ENCODE measurements around the gene HLA-G.

The HLA-G gene

DNA sequence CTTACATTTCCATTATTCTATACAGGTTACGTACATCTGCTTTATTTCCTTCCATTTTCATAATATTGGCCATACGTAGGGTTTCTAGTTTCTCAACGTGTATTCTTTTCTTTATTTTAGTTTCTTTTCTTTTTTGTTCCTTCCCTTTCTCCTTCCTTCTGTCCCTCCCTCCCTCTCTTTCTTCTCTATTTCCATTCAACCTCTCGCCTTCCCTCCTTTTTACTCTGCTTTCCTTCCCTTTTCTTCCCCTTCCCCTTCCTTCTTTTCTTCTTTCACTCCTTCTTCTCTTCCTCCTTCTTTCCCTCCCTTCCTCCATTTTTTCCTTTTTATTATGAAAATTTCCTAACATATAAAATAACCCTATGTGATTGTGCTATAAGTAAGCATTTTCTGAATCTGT is 8.7 kb upstream of the HLA-G start:
- no peak for DNase-seq (ENCODE audit: low read depth)

DNA sequence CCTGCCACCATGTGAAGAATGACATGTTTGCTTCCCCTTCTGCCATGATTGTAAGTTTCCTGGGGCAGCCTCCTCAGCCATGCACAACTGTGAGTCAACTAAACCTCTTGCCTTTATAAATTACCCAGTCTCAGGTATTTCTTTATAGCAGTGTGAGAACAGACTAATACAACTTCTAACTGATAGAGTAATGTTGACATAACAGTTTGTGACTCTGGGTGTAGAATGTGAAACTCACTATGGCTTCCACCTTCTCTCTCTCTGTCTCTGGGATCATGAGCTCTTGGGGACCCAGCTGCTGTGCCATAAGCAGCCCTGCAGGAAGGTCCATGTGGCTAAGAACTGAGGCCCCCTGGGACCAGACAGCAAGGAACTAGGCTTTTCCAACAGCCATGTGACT is 3.5 kb upstream of the HLA-G start:
- no peak for DNase-seq (ENCODE audit: low read depth)

GRCh38 chr6:29825848-29826247 is 1.8 kb upstream of the HLA-G start:
- DNase-seq (ENCODE audit: low read depth), result no peak

GRCh38 chr6:29826271-29826670 is 1.4 kb upstream of the HLA-G start:
- no peak for DNase-seq (ENCODE audit: low read depth)

- DNase-seq (ENCODE audit: low read depth), result no peak
These were observed 809 bp downstream of the HLA-G start for GRCh38 chr6:29828471-29828797.

DNA sequence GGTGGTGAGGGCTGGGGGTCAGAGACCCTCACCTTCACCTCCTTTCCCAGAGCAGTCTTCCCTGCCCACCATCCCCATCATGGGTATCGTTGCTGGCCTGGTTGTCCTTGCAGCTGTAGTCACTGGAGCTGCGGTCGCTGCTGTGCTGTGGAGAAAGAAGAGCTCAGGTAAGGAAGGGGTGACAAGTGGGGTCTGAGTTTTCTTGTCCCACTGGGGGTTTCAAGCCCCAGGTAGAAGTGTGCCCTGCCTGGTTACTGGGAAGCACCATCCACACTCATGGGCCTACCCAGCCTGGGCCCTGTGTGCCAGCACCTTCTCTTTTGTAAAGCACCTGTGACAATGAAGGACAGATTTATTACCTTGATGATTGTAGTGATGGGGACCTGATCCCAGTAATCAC is 2.1 kb downstream of the HLA-G start:
- no peak for DNase-seq (ENCODE audit: low read depth)

DNA sequence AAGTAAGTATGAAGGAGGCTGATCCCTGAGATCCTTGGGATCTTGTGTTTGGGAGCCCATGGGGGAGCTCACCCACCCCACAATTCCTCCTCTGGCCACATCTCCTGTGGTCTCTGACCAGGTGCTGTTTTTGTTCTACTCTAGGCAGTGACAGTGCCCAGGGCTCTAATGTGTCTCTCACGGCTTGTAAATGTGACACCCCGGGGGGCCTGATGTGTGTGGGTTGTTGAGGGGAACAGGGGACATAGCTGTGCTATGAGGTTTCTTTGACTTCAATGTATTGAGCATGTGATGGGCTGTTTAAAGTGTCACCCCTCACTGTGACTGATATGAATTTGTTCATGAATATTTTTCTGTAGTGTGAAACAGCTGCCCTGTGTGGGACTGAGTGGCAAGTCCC is 2.8 kb downstream of the HLA-G start:
- DNase-seq (ENCODE audit: low read depth), result no peak

GRCh38 chr6:29831776-29832175 is 4.2 kb downstream of the HLA-G start:
- no peak for DNase-seq (ENCODE audit: low read depth)

DNA sequence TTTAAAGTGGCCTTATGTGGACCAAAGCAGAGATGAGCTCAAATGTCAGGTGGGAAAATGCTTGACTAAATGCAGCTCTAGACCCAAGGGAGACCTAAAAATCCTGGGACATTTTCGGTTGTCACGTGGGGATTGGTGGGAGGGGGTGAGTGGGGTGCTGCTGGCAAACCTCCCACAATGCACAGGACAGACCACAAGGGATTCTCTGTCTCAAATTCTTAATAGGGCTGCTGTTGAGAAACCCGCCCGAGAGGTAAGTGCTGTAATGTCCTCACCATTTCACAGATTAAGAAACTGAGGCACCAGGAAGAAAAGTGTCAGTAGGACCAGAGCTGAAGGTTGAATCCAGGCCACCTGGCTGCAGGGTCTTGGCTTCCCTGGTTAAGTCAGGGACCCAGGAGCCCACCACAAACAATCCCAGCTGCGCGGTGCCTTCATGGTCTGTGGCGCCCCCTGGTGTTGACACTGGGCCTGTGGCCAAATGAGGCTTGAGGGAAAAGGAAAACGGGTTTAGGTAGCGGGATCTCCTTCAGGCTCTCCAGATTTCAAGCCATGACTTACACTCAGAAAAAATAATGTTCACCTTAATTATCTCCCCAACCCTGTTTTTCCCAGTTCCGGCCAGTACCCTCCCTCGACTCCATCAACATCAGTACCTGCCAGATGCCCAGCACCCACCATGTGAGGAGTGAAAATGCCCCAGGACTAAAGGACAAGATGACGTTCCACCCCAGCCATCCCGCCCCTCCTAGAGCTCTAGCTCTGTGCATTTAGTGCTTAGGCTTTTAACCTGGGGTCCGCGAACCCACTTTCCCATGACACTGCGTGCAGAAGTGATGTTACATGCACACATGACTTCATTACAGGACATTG is 7.2 kb downstream of the HLA-G start:
- DNase-seq (ENCODE audit: low read depth), result no peak

DNA sequence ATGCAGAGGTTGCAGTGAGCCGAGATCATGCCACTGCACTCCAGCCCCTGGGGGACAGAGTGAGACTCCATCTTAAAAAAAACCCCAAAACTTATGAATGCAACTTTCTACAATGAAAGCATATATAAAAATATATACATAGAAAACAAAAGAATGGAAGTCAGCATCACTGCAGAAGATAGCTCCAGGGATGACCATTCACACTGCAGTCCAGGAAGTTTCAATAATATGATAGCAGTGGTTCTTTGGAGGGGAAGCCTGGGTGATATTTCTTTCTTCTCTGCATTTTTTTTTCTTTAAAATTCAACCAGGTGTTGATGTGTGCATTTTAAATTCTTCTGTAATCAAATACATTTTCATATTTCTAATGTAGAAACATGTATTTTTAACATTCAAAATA is 12.3 kb downstream of the HLA-G start:
- no peak for DNase-seq (ENCODE audit: low read depth)

DNA sequence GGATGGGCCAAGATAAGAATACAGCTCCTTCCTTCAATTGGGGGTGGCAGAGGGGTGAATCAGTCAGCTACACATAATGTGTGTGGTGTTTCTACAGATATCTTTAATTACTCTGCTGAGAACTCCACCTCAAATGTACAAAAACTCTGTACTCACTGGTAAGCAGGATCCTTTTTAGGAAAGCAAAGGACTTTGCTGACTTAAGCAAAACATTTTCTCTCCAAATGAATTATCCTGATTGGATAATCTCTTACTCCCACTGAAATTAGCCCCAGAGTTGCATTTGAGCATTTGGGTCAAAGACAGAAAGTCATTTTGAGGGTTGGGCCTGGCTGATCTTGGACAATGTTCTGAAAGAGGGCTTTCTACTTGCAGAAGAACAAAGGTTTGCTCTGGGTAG is 13.4 kb downstream of the HLA-G start:
- no peak for DNase-seq (ENCODE audit: low read depth)

- no peak for DNase-seq (ENCODE audit: low read depth)
These were observed 17.9 kb downstream of the HLA-G start for GRCh38 chr6:29845405-29846006.

DNA sequence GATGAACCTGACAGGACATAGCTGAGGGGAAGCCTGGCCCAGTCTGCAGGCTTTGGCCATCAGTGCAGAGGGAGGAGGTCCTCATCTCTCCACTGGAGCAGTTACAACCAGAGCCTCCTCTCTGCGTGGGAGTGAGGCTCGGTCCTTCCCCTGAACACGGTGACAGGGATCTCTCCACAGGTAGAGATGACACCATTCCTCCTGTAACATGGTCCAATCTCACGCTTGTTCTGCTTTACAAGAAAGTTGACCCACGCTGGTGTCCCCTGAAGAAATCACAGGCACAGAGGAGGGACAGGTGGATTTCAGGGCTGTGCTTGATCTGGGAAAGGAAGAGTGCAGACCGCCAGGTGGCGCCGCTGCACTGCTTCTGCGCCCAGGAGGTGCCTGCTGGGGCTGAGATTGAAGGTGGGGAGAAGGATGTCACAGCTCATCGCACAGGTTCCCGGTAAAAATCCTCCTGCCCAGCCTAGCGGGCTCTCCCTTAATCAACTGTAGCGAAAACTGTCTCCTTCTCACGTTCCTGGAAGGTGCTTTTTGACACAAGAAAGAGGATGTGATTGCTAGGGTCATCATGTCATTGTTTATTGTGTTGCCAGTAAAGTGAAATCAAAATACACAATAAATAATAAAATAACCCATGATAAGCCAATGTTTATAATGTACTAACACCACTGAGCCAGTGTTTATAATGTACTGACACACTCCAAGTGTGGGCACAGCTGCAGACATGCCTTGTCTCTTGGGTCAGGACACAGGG is 20.4 kb downstream of the HLA-G start:
- DNase-seq (ENCODE audit: low read depth), result peak; percentile 54

GRCh38 chr6:29850011-29850553 is 22.5 kb downstream of the HLA-G start:
- no peak for DNase-seq (ENCODE audit: low read depth)

GRCh38 chr6:29851190-29851589 is 23.6 kb downstream of the HLA-G start:
- no peak for DNase-seq (ENCODE audit: low read depth)

- no peak for DNase-seq (ENCODE audit: low read depth)
These were observed 25.6 kb downstream of the HLA-G start for GRCh38 chr6:29853245-29853644.

DNA sequence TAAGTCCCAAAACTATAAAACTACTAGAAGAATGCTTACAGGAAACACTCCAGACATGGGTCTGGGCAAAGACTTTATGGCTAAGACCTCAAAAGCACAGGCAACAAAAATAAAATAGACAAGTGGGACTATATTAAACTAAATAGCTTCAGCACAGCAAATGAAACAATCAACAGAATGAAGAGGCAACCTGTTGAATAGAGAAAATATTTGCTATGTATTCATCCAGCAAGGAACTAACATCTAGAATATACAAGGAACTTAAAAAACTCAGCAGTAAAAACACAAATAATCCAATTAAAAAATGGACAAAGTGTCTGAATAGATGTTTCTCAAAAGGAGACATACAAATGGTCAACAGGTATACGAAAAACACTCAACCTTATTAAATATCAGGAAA is 30.4 kb downstream of the HLA-G start:
- no peak for DNase-seq (ENCODE audit: low read depth)

GRCh38 chr6:29861521-29862255 is 34.1 kb downstream of the HLA-G start:
- DNase-seq (ENCODE audit: low read depth), result no peak

- no peak for DNase-seq (ENCODE audit: low read depth)
These were observed 36.6 kb downstream of the HLA-G start for GRCh38 chr6:29864037-29864810.

DNA sequence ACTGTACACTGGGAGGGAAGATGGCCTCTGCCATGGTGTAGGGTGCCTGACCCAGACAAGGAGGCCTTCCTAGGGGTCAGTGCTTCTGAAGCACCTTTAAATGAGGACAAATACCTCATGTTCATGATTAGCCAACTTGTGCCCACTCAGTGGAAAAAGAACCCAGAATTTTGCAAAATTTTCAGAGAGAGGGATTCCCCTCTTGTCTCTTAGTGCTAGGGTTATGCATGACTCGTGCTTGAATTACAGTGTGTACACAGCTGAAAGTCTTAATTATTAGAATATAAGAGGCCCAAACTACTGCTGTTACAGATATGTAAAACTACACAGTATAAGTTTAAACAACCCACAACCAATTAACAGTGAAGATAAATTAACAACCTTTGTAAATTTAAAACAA is 38.0 kb downstream of the HLA-G start:
- no peak for DNase-seq (ENCODE audit: low read depth)

DNA sequence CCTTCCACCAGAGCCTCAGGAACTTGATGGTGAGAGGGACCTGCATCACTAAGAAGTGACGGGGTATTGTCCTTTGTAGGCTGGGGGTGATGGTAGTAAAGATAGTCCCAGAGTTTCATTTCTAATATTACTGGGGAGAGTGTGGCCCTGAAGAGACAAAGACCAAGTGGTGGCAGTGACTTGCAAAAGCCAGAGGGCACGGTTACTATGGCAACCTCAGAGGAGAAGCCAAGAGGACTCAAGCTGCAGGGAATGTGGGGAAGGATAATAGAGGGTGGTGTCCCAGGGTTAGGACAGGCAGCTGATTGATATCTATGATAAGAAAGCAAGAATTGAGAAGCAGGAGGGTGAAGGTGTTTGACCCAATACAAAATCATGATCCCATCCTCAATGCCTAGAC is 42.5 kb downstream of the HLA-G start:
- no peak for DNase-seq (ENCODE audit: low read depth)

All from T-helper 22 cell (primary cell).